ENCODE results near the gene RAB15.

DNA sequence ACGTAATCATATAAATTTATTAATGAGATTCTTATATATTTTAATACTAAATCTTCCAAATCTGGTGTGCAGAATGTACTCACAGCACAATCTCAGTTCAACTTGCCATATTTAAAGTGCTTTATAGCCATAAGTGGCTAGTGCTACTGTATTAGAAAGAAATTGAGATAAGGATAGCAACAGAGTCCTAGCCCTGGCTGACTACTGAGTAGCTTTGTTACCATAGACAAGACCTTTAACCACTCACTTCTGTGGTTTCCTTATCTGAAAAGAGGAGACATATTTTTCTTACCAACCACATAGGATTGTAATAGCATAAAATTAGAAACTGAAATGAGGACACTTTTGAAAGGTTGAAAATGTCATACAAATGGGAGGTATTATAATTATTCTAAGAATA is 59.9 kb downstream of the RAB15 start:
- TF ChIP-seq, protein P1, sequence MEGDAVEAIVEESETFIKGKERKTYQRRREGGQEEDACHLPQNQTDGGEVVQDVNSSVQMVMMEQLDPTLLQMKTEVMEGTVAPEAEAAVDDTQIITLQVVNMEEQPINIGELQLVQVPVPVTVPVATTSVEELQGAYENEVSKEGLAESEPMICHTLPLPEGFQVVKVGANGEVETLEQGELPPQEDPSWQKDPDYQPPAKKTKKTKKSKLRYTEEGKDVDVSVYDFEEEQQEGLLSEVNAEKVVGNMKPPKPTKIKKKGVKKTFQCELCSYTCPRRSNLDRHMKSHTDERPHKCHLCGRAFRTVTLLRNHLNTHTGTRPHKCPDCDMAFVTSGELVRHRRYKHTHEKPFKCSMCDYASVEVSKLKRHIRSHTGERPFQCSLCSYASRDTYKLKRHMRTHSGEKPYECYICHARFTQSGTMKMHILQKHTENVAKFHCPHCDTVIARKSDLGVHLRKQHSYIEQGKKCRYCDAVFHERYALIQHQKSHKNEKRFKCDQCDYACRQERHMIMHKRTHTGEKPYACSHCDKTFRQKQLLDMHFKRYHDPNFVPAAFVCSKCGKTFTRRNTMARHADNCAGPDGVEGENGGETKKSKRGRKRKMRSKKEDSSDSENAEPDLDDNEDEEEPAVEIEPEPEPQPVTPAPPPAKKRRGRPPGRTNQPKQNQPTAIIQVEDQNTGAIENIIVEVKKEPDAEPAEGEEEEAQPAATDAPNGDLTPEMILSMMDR (IDR thresholded peaks at IDR 0.05; ENCODE audit: low read depth, low read length), result no peak
- no peak for TF ChIP-seq EZH2phosphoT487 (IDR thresholded peaks at IDR 0.05; ENCODE audit: low read depth)
